ENCODE measurements around the gene KDM1B.

GRCh38 chr6:18192026-18192425 is 36.8 kb downstream of the KDM1B start:
- TF ChIP-seq USF1 (IDR thresholded peaks at IDR 0.05) (no peak), REST (IDR thresholded peaks at IDR 0.05; ENCODE audit: low read depth) (no peak), EGR1 (IDR thresholded peaks at IDR 0.05) (no peak), CEBPB (IDR thresholded peaks at IDR 0.05) (no peak), TAF1 (IDR thresholded peaks at IDR 0.05; ENCODE audit: low read depth) (no peak), FOXM1 (IDR thresholded peaks at IDR 0.05; ENCODE audit: borderline replicate concordance, low read depth) (no peak), MAX (IDR thresholded peaks at IDR 0.05) (no peak), YY1 (IDR thresholded peaks at IDR 0.05; ENCODE audit: low read depth) (no peak), ZBTB7A (IDR thresholded peaks at IDR 0.05; ENCODE audit: low read depth) (no peak)
